Psoas muscle (tissue), 8 donors: ENCODE results near the gene RXFP4. TPM values are rescaled to one million over a fixed set of nuclear protein-coding genes. Genes with fewer than 3 reads are reported as not detected.

Experiments
- ATAC-seq, 4 donors: fragments of 200-7000 bp; cut with Tn5 transposase; one replicate each; pipeline ENCODE4 v1.9.1; 2020; ENCODE audit warnings: moderate library complexity in 3 of 4, mild to moderate bottlenecking in 2 of 4
- DNase-seq, 2 donors: peaks; one replicate each; pipeline ENCODE4 v3.0.0-alpha.2; 2020
- H3K27ac ChIP-seq: fragments of 200-600 bp; one replicate; pipeline ENCODE4 v1.8.0; 2022
- H3K27me3 ChIP-seq, 3 donors: fragments of 200-600 bp in 1 of 3; one replicate each; pipeline versions ENCODE4 v1.6.1 to v1.8.0; 2013 to 2022; ENCODE audit warnings: low read length in 2 of 3, mild to moderate bottlenecking in 2 of 3, moderate library complexity in 1 of 3; ENCODE audit not compliant: insufficient read depth in 3 of 3
- H3K36me3 ChIP-seq, 2 donors: fragments of 200-600 bp in 1 of 2; one replicate each; pipeline versions ENCODE4 v1.6.1 to v1.8.0; 2013 to 2022; ENCODE audit warnings: low read depth in 1 of 2, mild to moderate bottlenecking in 1 of 2, moderate library complexity in 1 of 2; ENCODE audit not compliant: insufficient read depth in 1 of 2
- H3K4me1 ChIP-seq: fragments of 200-600 bp; one replicate; pipeline ENCODE4 v1.8.0; 2022
- H3K4me3 ChIP-seq: fragments of 200-600 bp; one replicate; pipeline ENCODE4 v1.8.0; 2022; ENCODE audit warnings: mild to moderate bottlenecking
- H3K9me3 ChIP-seq: fragments of 200-600 bp; one replicate; pipeline ENCODE4 v1.8.0; 2022
- CTCF ChIP-seq: fragments of 200-600 bp; IDR thresholded peaks from one replicate; pipeline ENCODE4 v1.8.0; 2022; ENCODE audit warnings: antibody characterized with exemption
- whole genome bisulfite sequencing, 3 donors: extraction: QIAGEN DNeasy Blood & Tissue Kit; methylation state at CpG; one replicate each; pipeline versions ENCODE4 v1.1.6 to v1.1.7; 2013; 5-methylcytosine and 5-hydroxymethylcytosine counted together
- intact Hi-C, 2 donors: fragments of 100-400 bp; cut with DNase I; formaldehyde crosslinking; loops; one replicate each; pipeline versions ENCODE4 v1.11.0 to v1.14.2; 2022
- polyA plus RNA-seq, 3 donors: library from polyadenylated mRNA; stranded (reverse); fragments of 200-250 nt; gene quantifications; one replicate each; pipeline ENCODE4 v1.2.3, GENCODE V29; 2013
- total RNA-seq, 4 donors: library from RNA; stranded (reverse); fragmentation: NEBNext Ultra II Directional in 2 of 4; extraction: Animal tissue kit (Norgen Biotek cat#: 25700) in 2 of 4; gene quantifications; one replicate each; pipeline versions ENCODE4 v1.2.1 to v1.2.4, GENCODE V29; 2021 to 2023
- donor health status: healthy with polysubstance abuse.
- donor health status: DM: no; HTN: no; CAD: no; lungs with moderate emphysema.
- donor health status: Bipolar disorder and iron deficiency.
- donor health status: healthy.
- donor health status: DM: yes; HTN: yes; CAD: no.
- donor health status: DM: no; HTN: no; CAD: no.
- donor health status: DM: no; HTN: no; CAD: no.
- donor health status: DM: yes; HTN: yes; CAD: no.

RXFP4 gene
- total and polyA plus RNA-seq, 7 donors = not detected

GRCh38 chr1:155913969-155914757 is 27.3 kb upstream of the RXFP4 start:
- WGBS, 3 donors = 65 to 74% (median 67%) methylated on average over 6 of the region's 6 CpGs
- H3K4me1 ChIP-seq = peaks cover 12% of the 10 kb centered on the region
- peaks cover 18 to 86% of the 10 kb centered on the region in 2 donors for H3K36me3 ChIP-seq
- no peak for DNase-seq
- no peaks in the 10 kb centered on the region for H3K27me3 ChIP-seq
- H3K27ac ChIP-seq = no peak overlapping the region
- ATAC-seq = no peak
- no peaks in the 10 kb centered on the region for H3K9me3 ChIP-seq
- H3K4me3 ChIP-seq = no peak overlapping the region
- intact Hi-C loops = loop anchor here in 1 of 2 donors (5.0 kb wide), 1 partner anchor 57 kb away; the partner anchor contains the start of genes GON4L and SYT11
- no peak for TF ChIP-seq CTCF

GRCh38 chr1:155918660-155919059 is 22.8 kb upstream of the RXFP4 start:
- Histone ChIP-seq H3K27ac (no peak overlapping the region), H3K9me3 (no peaks in the 10 kb centered on the region), H3K4me1 (no peaks in the 10 kb centered on the region), H3K4me3 (no peak overlapping the region), H3K36me3 (peaks cover 29 to 99% of the 10 kb centered on the region in 2 donors), H3K27me3 (no peaks in the 10 kb centered on the region)
- no peak for TF ChIP-seq CTCF
- 55 to 63% (median 59%) methylated on average over 3 of the region's 3 CpGs for WGBS, 3 donors
- no peak for ATAC-seq
- intact Hi-C loops = no loop called here
- no peak for DNase-seq

- H3K27ac ChIP-seq = no peak overlapping the region
- H3K36me3 ChIP-seq = peaks cover 25 to 99% of the 10 kb centered on the region in 2 donors
- H3K27me3 ChIP-seq = no peaks in the 10 kb centered on the region
- H3K4me1 ChIP-seq = no peaks in the 10 kb centered on the region
- no peak overlapping the region for H3K4me3 ChIP-seq
- H3K9me3 ChIP-seq = no peaks in the 10 kb centered on the region
- intact Hi-C loops = loop anchor here in 1 of 2 donors (10.0 kb wide), 2 partner anchors 145 to 255 kb away; no protein-coding TSS in a partner anchor
- DNase-seq (no peak), ATAC-seq (no peak)
- WGBS, 3 donors = 97 to 100% (median 98%) methylated on average over 2 of the region's 2 CpGs
- no peak for TF ChIP-seq CTCF
Measured at GRCh38 chr1:155919801-155920200, 21.6 kb upstream of the RXFP4 start.

DNA sequence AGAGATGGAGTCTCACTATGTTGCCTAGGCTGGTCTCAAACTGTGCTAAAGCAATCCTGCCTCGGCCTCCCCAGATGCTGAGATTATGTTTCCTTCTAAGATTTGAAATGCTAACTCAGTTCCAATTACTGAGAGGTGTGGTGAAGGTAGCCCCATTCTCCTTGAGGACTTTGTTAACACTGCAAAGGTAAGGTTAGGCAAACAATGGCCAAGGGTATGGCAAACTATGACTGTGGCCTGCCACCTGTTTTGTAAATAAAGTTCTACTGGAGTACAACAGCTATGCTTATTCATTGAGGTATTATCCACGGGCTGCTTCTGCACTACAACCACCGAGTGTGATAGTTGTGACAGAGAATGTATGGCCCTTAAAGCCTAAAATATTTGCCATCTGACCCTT is 20.7 kb upstream of the RXFP4 start:
- Histone ChIP-seq H3K27ac (no peak overlapping the region), H3K27me3 (no peaks in the 10 kb centered on the region), H3K4me3 (no peak overlapping the region), H3K4me1 (no peaks in the 10 kb centered on the region), H3K36me3 (peaks cover 30 to 99% of the 10 kb centered on the region in 2 donors), H3K9me3 (no peaks in the 10 kb centered on the region)
- no peak for TF ChIP-seq CTCF
- intact Hi-C loops = loop anchor here in 1 of 2 donors (10.0 kb wide), 2 partner anchors 146 to 256 kb away; no protein-coding TSS in a partner anchor
- ATAC-seq = no peak
- WGBS, 3 donors = 89 to 95% (median 94%) methylated on average over 3 of the region's 3 CpGs
- no peak for DNase-seq
